A204.1 (cell line): ENCODE results near the gene DTNBP1.

Experiments used
- FAIRE-seq: peaks from 2 replicates; lab custom pipeline; 2012; peaks lifted over from hg19 to GRCh38; lab: Jason Lieb, UNC

The DTNBP1 gene

GRCh38 chr6:15588971-15589634 is 73.7 kb downstream of the DTNBP1 start:
- no peak for FAIRE-seq

- no peak for FAIRE-seq
Measured at GRCh38 chr6:15586503-15586902, 76.3 kb downstream of the DTNBP1 start.

- FAIRE-seq, result no peak
Measured at GRCh38 chr6:15585760-15586214, 77.0 kb downstream of the DTNBP1 start.

DNA sequence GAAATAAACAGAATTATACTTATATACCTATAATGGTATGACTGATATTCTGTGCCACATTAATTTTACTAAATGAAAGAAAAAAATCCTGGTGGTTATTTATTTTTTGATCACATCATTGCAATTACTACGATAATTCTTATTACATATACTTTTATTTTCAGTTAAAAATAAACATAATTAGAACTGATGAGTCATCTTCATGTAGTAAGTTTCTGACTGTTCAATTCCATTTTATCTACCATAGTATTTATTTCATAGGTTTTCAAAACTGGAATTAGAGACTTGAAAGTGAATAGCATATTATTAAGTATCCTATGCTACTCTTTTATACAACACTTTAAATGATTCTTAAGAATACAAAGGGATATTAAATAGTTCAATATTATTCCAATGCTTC is 80.3 kb downstream of the DTNBP1 start:
- peak; percentile 52 for FAIRE-seq

- FAIRE-seq, result no peak
Measured at GRCh38 chr6:15581751-15582150, 81.1 kb downstream of the DTNBP1 start.

- no peak for FAIRE-seq
Measured at GRCh38 chr6:15580326-15580725, 82.5 kb downstream of the DTNBP1 start.

- FAIRE-seq, result no peak
Measured at GRCh38 chr6:15578716-15579391, 84.0 kb downstream of the DTNBP1 start.

GRCh38 chr6:15577550-15578171 is 85.2 kb downstream of the DTNBP1 start:
- no peak for FAIRE-seq

- no peak for FAIRE-seq
Measured at GRCh38 chr6:15577106-15577505, 85.7 kb downstream of the DTNBP1 start.

DNA sequence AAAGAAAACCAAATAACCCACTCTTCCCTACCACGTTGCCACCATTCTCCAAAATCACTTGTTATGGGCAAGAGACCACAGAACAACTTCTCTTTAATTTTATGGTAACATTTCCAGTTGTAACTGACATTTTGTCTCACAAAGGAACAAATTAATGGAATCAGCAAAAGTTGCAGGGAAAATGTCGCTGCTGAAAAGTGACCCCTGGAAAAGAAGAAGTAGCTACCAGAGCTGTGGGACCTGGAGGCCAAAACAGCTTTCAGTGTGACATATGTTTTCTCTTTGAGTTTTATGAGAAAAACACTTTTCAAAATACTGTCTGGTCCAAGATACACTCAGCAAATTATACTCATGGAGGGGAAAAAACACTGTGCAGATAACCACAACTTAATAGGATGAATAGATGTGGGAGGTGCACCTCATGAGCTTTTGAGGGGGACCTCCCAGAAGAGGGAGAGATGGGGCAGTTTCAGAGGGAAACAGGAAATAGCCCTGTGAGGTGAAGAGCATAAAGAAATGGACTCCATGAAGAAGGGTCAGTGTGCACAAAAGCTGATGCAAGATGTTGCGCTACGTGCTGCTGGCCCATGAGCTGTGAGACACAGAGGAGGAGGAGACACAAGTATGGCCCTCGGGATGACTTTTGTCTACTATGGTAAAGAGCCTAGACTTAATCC is 87.3 kb downstream of the DTNBP1 start:
- no peak for FAIRE-seq

DNA sequence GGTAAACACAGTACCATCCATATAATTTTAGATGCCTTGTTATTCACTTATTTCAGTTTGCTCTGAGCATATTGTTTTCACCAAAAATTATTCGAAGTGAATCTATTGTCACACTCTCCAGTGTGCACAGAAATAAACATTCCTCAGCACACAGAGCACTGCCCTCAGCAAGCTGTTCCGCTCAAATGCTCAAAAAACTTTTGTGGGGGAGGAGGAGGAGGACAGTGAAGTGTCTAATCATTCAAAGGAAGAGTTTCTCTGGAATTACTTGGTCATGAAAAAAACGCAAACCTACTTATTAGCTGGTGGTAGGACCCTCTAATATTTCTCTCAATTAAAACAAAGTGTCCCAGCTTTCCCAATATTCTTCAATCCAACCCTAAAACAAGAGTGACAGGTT is 88.3 kb downstream of the DTNBP1 start:
- no peak for FAIRE-seq

DNA sequence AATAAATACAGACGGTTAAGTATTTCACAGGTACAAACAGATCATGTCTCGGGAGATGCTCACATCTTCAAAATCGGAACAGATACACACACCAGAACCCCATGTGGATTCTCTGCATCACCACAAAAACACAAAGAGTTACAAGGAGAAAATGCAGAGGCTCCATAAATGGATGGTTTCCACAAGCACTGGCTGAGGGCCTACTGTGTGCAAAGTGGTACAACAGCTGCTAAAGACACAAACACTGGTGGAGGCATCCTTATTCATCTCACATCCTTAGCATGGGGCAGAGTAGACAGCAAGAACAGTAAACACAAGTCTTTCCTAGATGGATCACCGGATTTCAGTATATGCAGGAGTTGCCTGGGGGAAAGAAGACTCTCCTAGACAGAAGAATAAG is 88.8 kb downstream of the DTNBP1 start:
- no peak for FAIRE-seq

GRCh38 chr6:15573384-15573783 is 89.4 kb downstream of the DTNBP1 start:
- no peak for FAIRE-seq

DNA sequence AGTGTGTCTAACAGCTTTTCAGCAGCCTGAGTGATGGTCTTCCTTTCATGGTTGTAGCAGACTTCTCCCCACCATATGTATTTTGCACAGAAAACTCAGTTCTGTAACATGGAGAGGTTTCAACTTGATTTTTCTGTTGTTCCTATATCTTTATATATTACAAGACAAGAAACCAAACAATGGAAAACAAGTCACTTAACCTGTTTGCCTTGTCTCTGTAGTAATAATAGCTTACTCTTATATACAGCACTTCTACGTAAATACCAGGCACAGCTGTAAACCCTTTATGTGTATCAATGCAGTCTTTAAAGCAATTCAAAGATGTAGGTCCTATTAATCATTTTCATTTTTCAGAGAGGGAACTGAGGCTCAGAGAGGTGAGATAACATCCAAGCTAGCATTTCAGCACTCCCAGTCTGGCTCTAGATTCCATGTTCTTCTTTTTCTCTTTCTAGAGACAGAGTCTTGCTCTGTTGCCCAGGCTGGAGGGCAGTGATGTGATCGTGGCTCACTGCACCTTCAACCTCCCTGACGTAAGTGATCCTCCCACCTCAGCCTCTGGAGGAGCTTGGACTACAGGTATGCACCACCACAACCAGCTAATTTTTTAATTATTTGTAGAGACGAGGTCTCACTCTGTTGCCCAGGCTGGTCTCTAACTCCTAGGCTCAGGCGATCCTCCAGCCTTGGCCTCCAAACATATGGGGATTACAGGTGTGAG is 90.4 kb downstream of the DTNBP1 start:
- FAIRE-seq, result no peak

DNA sequence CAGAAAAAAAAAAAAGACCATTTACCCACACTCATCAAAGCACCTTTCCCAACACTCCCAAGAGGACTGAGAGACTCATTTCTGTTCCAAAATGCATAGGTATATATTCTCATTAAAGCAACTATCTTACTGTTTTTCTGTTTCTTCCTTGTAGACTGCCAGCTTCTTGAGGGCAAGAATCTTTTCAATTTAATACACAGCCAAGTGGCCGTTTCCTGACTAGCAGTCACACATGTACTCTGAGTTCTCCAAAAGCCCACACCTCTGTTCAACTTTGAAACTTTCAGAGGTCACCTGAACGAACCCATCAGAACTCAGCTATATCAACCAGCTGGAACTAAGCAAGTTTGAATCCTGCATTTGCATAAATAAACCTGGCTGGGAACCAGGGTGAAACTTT is 92.7 kb downstream of the DTNBP1 start:
- no peak for FAIRE-seq

GRCh38 chr6:15569035-15569995 is 93.5 kb downstream of the DTNBP1 start:
- no peak for FAIRE-seq

DNA sequence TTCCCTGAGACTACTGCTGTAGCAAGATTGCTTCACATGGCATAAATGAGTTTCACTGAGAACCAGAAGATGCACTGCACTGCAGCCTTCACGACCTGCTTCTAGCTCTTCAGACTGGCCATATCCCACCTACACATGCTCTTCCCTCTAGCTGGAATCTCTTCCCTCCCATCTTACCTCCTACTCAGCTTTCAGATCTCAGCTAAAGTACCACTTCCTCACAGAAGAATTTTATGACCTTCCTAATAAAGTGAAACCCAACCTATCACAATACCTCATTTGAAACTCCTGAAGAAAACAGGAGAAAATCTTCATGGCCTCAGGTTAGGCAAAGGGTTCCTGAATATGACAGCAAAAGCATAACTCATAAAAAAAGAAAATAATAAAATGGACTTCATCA is 99.9 kb downstream of the DTNBP1 start:
- no peak for FAIRE-seq

DNA sequence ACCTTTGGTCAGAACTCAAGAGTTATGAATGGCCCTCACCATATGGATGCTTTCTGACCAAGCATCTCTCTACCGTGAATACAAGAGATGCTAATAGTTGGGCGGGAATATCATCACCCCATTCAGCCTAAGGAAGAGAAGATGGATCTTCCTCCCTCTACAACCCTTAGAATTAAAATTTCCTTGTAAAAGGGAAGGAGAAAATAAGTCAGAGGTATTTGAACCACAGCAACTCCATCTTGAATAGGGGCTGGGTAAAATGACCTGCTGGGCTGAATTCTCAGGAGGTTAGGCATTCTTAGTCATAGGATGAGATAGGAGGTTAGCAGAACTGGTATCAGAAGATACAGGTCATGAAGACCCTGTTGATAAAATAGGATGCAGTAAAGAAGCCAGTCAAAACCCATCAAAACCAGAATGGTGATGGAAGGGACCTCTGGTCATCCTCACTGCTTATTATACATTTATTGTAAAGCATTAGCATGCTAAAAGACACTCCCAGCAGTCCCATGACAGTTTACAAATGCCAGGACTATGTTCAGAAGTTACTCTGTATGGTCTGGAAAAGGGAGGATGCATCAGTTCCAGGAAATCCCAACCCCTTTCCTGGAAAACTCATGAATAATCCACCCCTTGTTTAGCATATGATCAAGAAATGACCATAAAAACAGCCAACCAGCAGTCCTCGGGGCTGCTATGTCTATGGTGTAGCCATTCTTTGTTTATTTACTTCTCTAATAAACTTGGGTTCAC is 101.2 kb downstream of the DTNBP1 start:
- FAIRE-seq, result no peak

DNA sequence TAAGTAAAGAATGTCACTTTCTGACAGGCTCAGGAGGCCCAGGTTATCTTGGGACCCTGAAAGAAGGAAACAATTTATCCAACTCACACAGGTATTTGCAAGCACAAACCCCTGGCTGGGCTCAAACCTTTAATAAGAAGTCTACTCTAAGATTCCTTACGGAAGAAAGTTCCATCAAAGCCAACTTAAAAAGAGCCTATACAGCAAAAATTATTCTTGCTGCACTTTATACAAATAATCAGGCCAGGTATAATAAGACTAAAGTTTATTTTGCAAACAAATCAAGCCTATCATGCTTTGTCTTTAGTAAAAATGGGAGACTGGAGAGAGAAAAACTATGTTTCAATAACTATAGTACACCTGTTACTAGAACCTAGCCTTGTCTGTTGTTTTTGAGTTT is 102.1 kb downstream of the DTNBP1 start:
- no peak for FAIRE-seq

DNA sequence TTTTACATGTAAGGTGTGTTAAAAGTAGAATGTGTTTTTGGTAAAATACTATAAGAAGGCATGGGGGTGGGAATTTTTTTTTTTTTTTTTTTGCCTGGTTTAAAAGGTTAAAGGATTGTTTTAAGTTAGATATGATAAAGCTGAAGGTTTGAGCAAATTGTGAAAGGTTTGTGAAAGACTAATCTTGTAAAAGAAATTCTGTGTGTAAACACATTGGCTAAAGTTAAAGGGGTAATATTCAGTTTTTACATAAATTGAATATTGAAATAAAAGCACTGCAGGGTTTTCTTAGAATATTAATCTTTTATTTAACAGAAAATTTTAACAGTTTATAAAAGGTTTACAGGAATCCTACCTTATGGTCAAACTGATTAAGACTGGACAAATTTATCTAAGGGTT is 105.7 kb downstream of the DTNBP1 start:
- no peak for FAIRE-seq
